Osteoblast (primary cell): ENCODE data around the gene EGFR. TPM values are rescaled to one million over a fixed set of nuclear protein-coding genes. Genes with fewer than 3 reads are reported as not detected.

ENCODE experiments used
- DNase-seq: peaks from one replicate; pipeline ENCODE4 v3.0.0; 2011; ENCODE audit warnings: low spot score, mixed read lengths; ENCODE audit not compliant: insufficient read length; ENCODE audit errors: missing footprints
- H2AFZ ChIP-seq: 2 replicates; pipeline ENCODE4 v1.6.0; 2011; ENCODE audit warnings: mild to moderate bottlenecking, low read length
- H3K27ac ChIP-seq: 2 replicates; pipeline ENCODE4 v1.5.1; 2011; ENCODE audit warnings: mild to moderate bottlenecking, low read depth, low read length, moderate library complexity
- H3K27me3 ChIP-seq: 2 replicates; pipeline ENCODE4 v1.6.0; 2012; ENCODE audit warnings: mild to moderate bottlenecking, control low read depth, inconsistent platforms, low read length, moderate library complexity; ENCODE audit not compliant: insufficient read depth
- H3K36me3 ChIP-seq: 2 replicates; pipeline ENCODE4 v1.5.1; 2011; ENCODE audit warnings: mild to moderate bottlenecking, low read length, control low read depth, moderate library complexity; ENCODE audit not compliant: insufficient read depth
- H3K4me1 ChIP-seq: 2 replicates; pipeline ENCODE4 v1.5.1; 2011; ENCODE audit warnings: mild to moderate bottlenecking, low read length, control low read depth, moderate library complexity; ENCODE audit not compliant: insufficient read depth
- H3K4me2 ChIP-seq: 2 replicates; pipeline ENCODE4 v1.6.0; 2011; ENCODE audit warnings: mild to moderate bottlenecking, low read length; ENCODE audit not compliant: insufficient read depth
- H3K4me3 ChIP-seq: fragments of 200-600 bp; sonication (generic); 3 replicates; pipeline ENCODE4 v1.5.1; 2012; ENCODE audit warnings: mild to moderate bottlenecking, low read length, inconsistent platforms; ENCODE audit not compliant: insufficient read depth
- H3K79me2 ChIP-seq: 2 replicates; pipeline ENCODE4 v1.6.0; 2012; ENCODE audit warnings: mild to moderate bottlenecking, low read length, control low read depth, inconsistent platforms; ENCODE audit not compliant: insufficient read depth
- H3K9me3 ChIP-seq: 2 replicates; pipeline ENCODE4 v1.5.1; 2011; ENCODE audit warnings: low read depth, low read length, control low read depth
- H4K20me1 ChIP-seq: 2 replicates; pipeline ENCODE4 v1.6.0; 2012; ENCODE audit warnings: mild to moderate bottlenecking, low read length, control low read depth; ENCODE audit not compliant: insufficient read depth
- total RNA-seq: library from RNA; depleted of rRNA; stranded (reverse); fragments of >200 nt; gene quantifications from 2 replicates; pipeline ENCODE4 v1.2.3, GENCODE V29; 2012
- TF ChIP-seq, protein P1 (sequence below): IDR thresholded peaks from 2 replicates; pipeline ENCODE4 v1.5.1; 2011; ENCODE audit warnings: mild to moderate bottlenecking, low read depth, low read length, moderate library complexity; ENCODE audit errors: extremely low read depth

The EGFR gene
- total RNA-seq, 1 donor: 104 TPM

DNA sequence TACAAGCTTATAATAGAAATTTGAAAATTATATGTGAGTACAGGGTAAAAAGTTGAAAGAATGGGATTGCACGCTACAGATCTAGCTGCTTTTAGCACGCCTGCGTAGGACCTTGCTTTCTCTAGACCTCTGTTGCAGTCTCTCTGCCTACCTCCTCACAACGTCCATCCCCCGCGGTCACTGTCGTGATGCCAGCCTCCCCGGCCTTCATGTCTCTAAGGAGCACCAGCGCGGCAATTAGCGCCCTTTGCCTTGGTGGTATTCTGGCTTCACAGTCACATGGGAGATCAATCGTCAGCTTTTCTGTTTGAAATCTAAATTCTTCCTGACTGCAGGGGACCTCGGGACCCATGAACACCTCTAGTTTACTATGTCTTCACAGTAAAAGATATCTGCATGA, 131.3 kb downstream of the EGFR start:
- peaks cover 5% of the 10 kb centered on the region for H3K4me1 ChIP-seq
- no peak overlapping the region for H3K4me3 ChIP-seq
- no peaks in the 10 kb centered on the region for H3K9me3 ChIP-seq
- TF ChIP-seq, protein P1, sequence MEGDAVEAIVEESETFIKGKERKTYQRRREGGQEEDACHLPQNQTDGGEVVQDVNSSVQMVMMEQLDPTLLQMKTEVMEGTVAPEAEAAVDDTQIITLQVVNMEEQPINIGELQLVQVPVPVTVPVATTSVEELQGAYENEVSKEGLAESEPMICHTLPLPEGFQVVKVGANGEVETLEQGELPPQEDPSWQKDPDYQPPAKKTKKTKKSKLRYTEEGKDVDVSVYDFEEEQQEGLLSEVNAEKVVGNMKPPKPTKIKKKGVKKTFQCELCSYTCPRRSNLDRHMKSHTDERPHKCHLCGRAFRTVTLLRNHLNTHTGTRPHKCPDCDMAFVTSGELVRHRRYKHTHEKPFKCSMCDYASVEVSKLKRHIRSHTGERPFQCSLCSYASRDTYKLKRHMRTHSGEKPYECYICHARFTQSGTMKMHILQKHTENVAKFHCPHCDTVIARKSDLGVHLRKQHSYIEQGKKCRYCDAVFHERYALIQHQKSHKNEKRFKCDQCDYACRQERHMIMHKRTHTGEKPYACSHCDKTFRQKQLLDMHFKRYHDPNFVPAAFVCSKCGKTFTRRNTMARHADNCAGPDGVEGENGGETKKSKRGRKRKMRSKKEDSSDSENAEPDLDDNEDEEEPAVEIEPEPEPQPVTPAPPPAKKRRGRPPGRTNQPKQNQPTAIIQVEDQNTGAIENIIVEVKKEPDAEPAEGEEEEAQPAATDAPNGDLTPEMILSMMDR: no peak
- H3K27me3 ChIP-seq: no peaks in the 10 kb centered on the region
- no peak for DNase-seq
- H3K27ac ChIP-seq: no peak overlapping the region
- H4K20me1 ChIP-seq: no peaks in the 10 kb centered on the region
- peaks cover 8% of the 10 kb centered on the region for H3K79me2 ChIP-seq
- no peak overlapping the region for H3K4me2 ChIP-seq
- H2AFZ ChIP-seq: no peak overlapping the region
- H3K36me3 ChIP-seq: peaks cover 76% of the 10 kb centered on the region

DNA sequence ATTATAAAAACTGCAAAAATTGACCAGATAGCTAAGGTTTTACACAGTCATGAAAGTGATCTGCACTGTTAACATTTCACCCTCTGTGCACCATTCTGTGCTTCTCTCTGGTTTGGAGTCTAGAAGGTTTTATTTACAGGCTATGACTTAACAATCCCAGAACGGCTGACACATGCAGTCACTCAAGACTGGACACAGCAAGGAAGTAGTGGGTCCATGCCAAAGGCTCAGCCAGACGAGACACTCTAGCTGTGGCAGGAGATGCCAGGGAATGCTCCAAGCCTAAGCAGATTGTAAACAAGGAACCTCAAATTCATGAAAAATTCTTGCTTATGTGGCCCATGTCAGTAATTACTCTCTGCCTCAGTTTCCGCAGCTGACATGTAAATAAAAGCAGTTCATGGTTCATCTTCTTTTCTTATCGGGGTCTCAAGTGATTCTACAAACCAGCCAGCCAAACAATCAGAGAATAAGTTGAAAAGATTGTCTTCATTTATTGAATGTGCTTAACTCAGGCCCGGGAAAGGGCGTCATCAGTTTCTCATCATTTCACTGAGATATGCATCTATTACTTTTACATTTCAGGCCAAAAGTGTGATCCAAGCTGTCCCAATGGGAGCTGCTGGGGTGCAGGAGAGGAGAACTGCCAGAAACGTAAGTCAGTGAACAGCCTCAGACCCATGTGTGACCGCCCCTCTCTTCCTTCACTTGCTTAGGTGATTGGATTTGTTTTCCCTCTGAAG, 132.1 kb downstream of the EGFR start:
- H4K20me1 ChIP-seq: no peaks in the 10 kb centered on the region
- no peaks in the 10 kb centered on the region for H3K27me3 ChIP-seq
- no peak overlapping the region for H3K4me3 ChIP-seq
- H3K36me3 ChIP-seq: peaks cover 76% of the 10 kb centered on the region
- no peak overlapping the region for H2AFZ ChIP-seq
- H3K9me3 ChIP-seq: no peaks in the 10 kb centered on the region
- DNase-seq: no peak
- TF ChIP-seq, protein P1: no peak
- peaks cover 5% of the 10 kb centered on the region for H3K4me1 ChIP-seq
- no peak overlapping the region for H3K4me2 ChIP-seq
- H3K27ac ChIP-seq: no peak overlapping the region
- peaks cover 8% of the 10 kb centered on the region for H3K79me2 ChIP-seq

DNA sequence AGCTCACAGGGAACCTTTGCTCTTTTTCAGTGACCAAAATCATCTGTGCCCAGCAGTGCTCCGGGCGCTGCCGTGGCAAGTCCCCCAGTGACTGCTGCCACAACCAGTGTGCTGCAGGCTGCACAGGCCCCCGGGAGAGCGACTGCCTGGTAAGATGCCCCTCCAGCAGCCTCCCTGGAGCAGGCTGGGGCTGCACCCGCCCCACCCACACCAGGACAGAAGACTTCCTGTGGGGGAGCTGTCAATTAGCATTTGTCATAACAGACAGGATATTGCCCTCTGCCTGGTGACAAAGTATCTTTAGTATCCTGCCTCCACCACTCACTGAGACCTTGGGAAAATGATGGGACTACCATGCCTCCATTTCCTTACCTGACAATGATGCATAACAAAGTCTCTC, 133.7 kb downstream of the EGFR start:
- Histone ChIP-seq H3K4me2 (no peak overlapping the region), H4K20me1 (no peaks in the 10 kb centered on the region), H3K4me3 (no peak overlapping the region), H3K4me1 (peaks cover 7% of the 10 kb centered on the region), H3K9me3 (no peaks in the 10 kb centered on the region), H3K36me3 (peaks cover 78% of the 10 kb centered on the region), H3K27ac (no peak overlapping the region), H3K79me2 (peaks cover 3% of the 10 kb centered on the region), H2AFZ (no peak overlapping the region), H3K27me3 (no peaks in the 10 kb centered on the region)
- no peak for DNase-seq
- TF ChIP-seq, protein P1: no peak

DNA sequence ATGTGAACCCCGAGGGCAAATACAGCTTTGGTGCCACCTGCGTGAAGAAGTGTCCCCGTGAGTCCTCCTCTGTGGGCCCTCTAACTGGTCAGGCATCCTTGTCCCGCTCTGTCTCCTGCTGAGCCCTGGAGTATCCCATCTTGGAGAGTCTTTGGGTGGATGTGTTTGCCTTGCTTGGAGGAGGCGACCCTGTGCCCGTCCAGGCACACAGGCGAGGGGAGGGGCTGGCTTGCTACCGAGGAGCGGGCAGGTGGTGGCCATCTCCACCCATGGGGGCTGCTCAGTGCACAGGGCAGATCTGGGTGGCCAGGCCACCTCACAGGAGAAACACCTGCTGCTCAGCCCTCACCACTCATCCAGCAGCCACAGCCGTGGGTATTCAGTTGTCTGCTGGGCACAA, 135.3 kb downstream of the EGFR start:
- Histone ChIP-seq H3K4me3 (no peak overlapping the region), H3K9me3 (no peaks in the 10 kb centered on the region), H3K27me3 (no peaks in the 10 kb centered on the region), H2AFZ (no peak overlapping the region), H4K20me1 (no peaks in the 10 kb centered on the region), H3K4me2 (no peak overlapping the region), H3K4me1 (peaks cover 21% of the 10 kb centered on the region), H3K27ac (no peak overlapping the region), H3K79me2 (peaks cover 3% of the 10 kb centered on the region), H3K36me3 (peaks cover 80% of the 10 kb centered on the region)
- DNase-seq: no peak
- TF ChIP-seq, protein P1: no peak
